ENCODE data around the gene LCN10. TPM values are rescaled to one million over a fixed set of nuclear protein-coding genes. Genes with fewer than 3 reads are reported as not detected.
A peak's percentile ranks its signal among the peaks of the same experiment; 100 is the strongest.

LCN10 gene
- total and polyA plus RNA-seq, 2 of the 13 experiments (the other 11 are each of a cell fraction or from before 2014, with no cell fraction given): 0.53 to 0.61 TPM

DNA sequence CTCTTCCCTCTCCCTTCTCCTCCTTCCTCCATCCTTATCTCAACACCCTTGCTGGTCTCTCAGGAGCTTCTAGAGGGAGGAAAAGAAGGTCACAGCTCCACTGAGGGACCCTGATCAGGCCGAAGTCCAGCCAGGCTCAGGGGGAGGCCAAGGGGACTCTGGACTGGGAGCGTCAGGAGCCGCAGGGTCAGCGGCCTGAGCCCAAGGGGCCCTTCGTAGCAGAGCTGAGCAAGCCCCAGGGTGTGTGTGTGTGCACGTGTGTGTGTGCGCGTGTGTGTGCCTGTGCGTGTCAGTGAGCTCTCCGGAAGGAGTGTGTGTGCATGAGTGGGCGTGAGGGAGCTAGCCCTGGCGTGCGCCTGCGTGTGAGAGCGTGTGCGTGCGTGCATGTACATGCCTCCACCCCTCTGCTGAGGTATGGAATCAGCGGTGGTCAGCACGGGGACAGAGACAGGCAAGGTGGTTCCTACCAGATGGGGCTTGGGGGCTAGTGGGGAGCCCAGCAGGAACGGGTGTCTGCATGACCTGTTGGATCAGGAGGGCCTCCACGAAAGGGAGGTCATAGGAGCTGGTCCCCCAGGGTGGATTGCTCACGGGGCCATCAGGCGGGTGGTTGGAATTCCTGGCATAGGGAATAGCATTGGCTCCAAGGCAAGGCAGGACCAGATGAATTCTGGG is 45.5 kb downstream of the LCN10 start (continued):
- no peak for TF ChIP-seq SNAPC5 (CRISPR knock-in tag; IDR thresholded peaks at IDR 0.05; ENCODE audit: borderline replicate concordance)
- TF ChIP-seq ZNF709 (CRISPR knock-in tag; IDR thresholded peaks at IDR 0.05): no peak
- 0 out of 2 replicates have a peak, but pooled peaks have one; percentile 17 for TF ChIP-seq ZNF605 (CRISPR knock-in tag; IDR thresholded peaks at IDR 0.05)
- TF ChIP-seq DDIT3 (CRISPR knock-in tag; IDR thresholded peaks at IDR 0.05): no peak
- peak; percentile 50; the same call in 1 of the 2 replicates for TF ChIP-seq THRA (CRISPR knock-in tag; IDR thresholded peaks at IDR 0.05; ENCODE audit: borderline replicate concordance)
- TF ChIP-seq, protein P1, sequence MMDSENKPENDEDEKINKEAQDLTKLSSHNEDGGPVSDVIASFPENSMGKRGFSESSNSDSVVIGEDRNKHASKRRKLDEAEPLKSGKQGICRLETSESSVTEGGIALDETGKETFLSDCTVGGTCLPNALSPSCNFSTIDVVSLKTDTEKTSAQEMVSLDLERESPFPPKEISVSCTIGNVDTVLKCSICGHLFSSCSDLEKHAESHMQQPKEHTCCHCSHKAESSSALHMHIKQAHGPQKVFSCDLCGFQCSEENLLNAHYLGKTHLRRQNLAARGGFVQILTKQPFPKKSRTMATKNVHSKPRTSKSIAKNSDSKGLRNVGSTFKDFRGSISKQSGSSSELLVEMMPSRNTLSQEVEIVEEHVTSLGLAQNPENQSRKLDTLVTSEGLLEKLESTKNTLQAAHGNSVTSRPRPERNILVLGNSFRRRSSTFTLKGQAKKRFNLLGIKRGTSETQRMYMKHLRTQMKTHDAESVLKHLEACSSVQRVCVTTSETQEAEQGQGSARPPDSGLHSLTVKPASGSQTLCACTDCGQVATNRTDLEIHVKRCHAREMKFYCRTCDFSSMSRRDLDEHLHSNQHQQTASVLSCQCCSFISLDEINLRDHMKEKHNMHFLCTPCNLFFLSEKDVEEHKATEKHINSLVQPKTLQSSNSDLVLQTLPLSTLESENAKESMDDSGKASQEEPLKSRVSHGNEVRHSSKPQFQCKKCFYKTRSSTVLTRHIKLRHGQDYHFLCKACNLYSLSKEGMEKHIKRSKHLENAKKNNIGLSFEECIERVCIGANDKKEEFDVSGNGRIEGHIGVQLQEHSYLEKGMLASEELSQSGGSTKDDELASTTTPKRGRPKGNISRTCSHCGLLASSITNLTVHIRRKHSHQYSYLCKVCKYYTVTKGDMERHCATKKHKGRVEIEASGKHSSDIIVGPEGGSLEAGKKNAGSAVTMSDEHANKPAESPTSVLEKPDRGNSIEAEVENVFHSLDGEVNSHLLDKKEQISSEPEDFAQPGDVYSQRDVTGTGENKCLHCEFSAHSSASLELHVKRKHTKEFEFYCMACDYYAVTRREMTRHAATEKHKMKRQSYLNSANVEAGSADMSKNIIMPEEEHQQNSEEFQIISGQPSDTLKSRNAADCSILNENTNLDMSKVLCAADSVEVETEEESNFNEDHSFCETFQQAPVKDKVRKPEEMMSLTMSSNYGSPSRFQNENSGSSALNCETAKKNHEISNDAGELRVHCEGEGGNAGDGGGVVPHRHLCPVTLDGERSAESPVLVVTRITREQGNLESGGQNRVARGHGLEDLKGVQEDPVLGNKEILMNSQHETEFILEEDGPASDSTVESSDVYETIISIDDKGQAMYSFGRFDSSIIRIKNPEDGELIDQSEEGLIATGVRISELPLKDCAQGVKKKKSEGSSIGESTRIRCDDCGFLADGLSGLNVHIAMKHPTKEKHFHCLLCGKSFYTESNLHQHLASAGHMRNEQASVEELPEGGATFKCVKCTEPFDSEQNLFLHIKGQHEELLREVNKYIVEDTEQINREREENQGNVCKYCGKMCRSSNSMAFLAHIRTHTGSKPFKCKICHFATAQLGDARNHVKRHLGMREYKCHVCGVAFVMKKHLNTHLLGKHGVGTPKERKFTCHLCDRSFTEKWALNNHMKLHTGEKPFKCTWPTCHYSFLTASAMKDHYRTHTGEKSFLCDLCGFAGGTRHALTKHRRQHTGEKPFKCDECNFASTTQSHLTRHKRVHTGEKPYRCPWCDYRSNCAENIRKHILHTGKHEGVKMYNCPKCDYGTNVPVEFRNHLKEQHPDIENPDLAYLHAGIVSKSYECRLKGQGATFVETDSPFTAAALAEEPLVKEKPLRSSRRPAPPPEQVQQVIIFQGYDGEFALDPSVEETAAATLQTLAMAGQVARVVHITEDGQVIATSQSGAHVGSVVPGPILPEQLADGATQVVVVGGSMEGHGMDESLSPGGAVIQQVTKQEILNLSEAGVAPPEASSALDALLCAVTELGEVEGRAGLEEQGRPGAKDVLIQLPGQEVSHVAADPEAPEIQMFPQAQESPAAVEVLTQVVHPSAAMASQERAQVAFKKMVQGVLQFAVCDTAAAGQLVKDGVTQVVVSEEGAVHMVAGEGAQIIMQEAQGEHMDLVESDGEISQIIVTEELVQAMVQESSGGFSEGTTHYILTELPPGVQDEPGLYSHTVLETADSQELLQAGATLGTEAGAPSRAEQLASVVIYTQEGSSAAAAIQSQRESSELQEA (CRISPR knock-in tag; IDR thresholded peaks at IDR 0.05; ENCODE audit: not compliant biosample characterization): no peak
- TF ChIP-seq MYPOP (CRISPR knock-in tag; IDR thresholded peaks at IDR 0.05): no peak; the same call in 1 of the 2 replicates
- TF ChIP-seq, protein P2, sequence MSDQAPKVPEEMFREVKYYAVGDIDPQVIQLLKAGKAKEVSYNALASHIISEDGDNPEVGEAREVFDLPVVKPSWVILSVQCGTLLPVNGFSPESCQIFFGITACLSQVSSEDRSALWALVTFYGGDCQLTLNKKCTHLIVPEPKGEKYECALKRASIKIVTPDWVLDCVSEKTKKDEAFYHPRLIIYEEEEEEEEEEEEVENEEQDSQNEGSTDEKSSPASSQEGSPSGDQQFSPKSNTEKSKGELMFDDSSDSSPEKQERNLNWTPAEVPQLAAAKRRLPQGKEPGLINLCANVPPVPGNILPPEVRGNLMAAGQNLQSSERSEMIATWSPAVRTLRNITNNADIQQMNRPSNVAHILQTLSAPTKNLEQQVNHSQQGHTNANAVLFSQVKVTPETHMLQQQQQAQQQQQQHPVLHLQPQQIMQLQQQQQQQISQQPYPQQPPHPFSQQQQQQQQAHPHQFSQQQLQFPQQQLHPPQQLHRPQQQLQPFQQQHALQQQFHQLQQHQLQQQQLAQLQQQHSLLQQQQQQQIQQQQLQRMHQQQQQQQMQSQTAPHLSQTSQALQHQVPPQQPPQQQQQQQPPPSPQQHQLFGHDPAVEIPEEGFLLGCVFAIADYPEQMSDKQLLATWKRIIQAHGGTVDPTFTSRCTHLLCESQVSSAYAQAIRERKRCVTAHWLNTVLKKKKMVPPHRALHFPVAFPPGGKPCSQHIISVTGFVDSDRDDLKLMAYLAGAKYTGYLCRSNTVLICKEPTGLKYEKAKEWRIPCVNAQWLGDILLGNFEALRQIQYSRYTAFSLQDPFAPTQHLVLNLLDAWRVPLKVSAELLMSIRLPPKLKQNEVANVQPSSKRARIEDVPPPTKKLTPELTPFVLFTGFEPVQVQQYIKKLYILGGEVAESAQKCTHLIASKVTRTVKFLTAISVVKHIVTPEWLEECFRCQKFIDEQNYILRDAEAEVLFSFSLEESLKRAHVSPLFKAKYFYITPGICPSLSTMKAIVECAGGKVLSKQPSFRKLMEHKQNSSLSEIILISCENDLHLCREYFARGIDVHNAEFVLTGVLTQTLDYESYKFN (CRISPR knock-in tag; conservative IDR thresholded peaks at IDR 0.05): peak; percentile 91
- TF ChIP-seq, protein P3, sequence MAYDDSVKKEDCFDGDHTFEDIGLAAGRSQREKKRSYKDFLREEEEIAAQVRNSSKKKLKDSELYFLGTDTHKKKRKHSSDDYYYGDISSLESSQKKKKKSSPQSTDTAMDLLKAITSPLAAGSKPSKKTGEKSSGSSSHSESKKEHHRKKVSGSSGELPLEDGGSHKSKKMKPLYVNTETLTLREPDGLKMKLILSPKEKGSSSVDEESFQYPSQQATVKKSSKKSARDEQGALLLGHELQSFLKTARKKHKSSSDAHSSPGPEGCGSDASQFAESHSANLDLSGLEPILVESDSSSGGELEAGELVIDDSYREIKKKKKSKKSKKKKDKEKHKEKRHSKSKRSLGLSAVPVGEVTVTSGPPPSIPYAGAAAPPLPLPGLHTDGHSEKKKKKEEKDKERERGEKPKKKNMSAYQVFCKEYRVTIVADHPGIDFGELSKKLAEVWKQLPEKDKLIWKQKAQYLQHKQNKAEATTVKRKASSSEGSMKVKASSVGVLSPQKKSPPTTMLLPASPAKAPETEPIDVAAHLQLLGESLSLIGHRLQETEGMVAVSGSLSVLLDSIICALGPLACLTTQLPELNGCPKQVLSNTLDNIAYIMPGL (CRISPR knock-in tag; IDR thresholded peaks at IDR 0.05; ENCODE audit: borderline replicate concordance in 1 of 2, low read depth in 1 of 2): no peak
- no peak for TF ChIP-seq ZNF879 (CRISPR knock-in tag; IDR thresholded peaks at IDR 0.05)
